ENCODE data around the gene DDN.

- TF ChIP-seq CTCF (conservative IDR thresholded peaks at IDR 0.05) (no peak), EZH2 (IDR thresholded peaks at IDR 0.05; ENCODE audit: low read depth) (no peak)
Observed at GRCh38 chr12:49020441-49020840, 21.3 kb upstream of the DDN start.

Data from PC-9 (cell line).